DMS79 (cell line): ENCODE data around the gene ZNF385A.
"Not testable (repeated sequence)": the region's sequence is repeated elsewhere in the genome, so short reads cannot be mapped to it uniquely, and the experiment has no call there.

Experiments used
- DNase-seq: peaks from one replicate; lab custom pipeline; 2025; lab: John Stamatoyannopoulos, UW

The ZNF385A gene

GRCh38 chr12:54325442-54326109 lies 59.0 kb downstream of the ZNF385A start:
- DNase-seq, result not testable (repeated sequence)

GRCh38 chr12:54324617-54325441 lies 59.7 kb downstream of the ZNF385A start, which contains the start of gene COPZ1:
TSS of gene COPZ1 (plus strand) at chr12:54325131. CDS start at chr12:54325164, 33 bp downstream.
- peak; percentile 96 for DNase-seq

GRCh38 chr12:54321363-54321762 lies 63.2 kb downstream of the ZNF385A start:
- no peak for DNase-seq
